ENCODE data around the gene PERP. TPM values are rescaled to one million over a fixed set of nuclear protein-coding genes. Genes with fewer than 3 reads are reported as not detected.

PERP gene
- total and polyA plus RNA-seq, 2 donors (not counting 1 experiment from before 2014, with no cell fraction given), result 39.3 to 85.4 TPM

DNA sequence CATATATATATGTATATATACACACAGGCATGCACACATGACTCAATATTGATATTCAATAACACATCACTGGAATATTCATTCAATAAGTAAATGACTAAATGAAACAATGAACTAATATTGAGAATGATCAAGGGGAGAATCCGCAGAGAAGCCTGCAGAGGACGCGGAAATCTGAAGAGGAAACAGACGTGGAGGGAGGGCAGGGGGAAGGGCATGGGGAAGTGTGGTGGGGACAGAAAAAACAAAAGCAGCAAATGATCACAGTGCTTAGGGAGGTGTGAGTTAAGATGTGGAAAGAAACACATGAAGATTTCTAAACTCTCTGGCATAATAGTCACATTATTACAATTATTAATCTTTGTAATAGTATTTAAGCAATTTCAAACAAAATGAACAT lies 14.5 kb downstream of the PERP start:
- Histone ChIP-seq H3K79me2 (ENCODE audit: control insufficient read depth, insufficient read depth, low read length) (peaks cover 2% of the 10 kb centered on the region), H3K4me3 (replicated peaks in 1 of 4; ENCODE audit: control extremely low read depth in 1 of 4, insufficient read depth in 1 of 4, low read depth in 3 of 4, low read length in 4 of 4) (no peak overlapping the region), H3K4me1 (ENCODE audit: control insufficient read depth, extremely low read depth, insufficient read depth, low read length) (peaks cover 4% of the 10 kb centered on the region), H4K20me1 (ENCODE audit: control insufficient read depth, extremely low read depth, insufficient read depth, low read length) (no peaks in the 10 kb centered on the region), H3K36me3 (ENCODE audit: control insufficient read depth, insufficient read depth, low read length) (peaks cover 9% of the 10 kb centered on the region), H3K9ac (ENCODE audit: insufficient read depth, low read length) (no peak overlapping the region), H3K9me3 (ENCODE audit: control insufficient read depth, insufficient read depth, low read depth, low read length) (no peaks in the 10 kb centered on the region), H3K4me2 (ENCODE audit: extremely low read depth, insufficient read depth, low read length) (no peak overlapping the region), H3K27me3 (ENCODE audit: control insufficient read depth, insufficient read depth, low read length) (no peaks in the 10 kb centered on the region), H2AFZ (ENCODE audit: low read length) (no peak overlapping the region), H3K27ac (ENCODE audit: insufficient read depth, low read length) (no peak overlapping the region)
- no peak for DNase-seq (ENCODE audit: low read depth in 2 of 2)
- no peak for TF ChIP-seq EZH2 (IDR thresholded peaks at IDR 0.05; ENCODE audit: low read length, missing control alignments)
- TF ChIP-seq, protein P1, sequence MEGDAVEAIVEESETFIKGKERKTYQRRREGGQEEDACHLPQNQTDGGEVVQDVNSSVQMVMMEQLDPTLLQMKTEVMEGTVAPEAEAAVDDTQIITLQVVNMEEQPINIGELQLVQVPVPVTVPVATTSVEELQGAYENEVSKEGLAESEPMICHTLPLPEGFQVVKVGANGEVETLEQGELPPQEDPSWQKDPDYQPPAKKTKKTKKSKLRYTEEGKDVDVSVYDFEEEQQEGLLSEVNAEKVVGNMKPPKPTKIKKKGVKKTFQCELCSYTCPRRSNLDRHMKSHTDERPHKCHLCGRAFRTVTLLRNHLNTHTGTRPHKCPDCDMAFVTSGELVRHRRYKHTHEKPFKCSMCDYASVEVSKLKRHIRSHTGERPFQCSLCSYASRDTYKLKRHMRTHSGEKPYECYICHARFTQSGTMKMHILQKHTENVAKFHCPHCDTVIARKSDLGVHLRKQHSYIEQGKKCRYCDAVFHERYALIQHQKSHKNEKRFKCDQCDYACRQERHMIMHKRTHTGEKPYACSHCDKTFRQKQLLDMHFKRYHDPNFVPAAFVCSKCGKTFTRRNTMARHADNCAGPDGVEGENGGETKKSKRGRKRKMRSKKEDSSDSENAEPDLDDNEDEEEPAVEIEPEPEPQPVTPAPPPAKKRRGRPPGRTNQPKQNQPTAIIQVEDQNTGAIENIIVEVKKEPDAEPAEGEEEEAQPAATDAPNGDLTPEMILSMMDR (conservative IDR thresholded peaks at IDR 0.05 in 1 of 2, IDR thresholded peaks at IDR 0.05 in 1 of 2; ENCODE audit: low read depth in 1 of 2, low read length in 2 of 2), result no peak

DNA sequence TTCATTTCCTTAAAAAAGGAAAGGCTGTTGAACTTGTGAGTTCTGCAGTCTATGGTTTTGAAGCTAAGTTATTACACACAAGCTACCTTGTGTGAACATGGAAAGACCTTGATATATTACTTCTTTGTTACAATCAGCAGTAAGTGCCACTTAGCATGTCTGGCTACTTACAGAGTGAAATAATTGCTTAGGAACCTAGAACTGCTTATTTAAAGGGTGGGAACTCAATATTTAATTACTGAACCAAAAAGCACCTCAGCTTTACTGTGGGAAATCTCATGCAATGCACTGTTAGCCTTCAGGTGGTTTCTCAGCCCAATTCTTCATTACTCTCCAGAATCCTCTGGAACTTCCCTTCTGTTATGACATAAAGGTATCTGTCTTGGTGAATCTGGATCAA lies 17.9 kb downstream of the PERP start:
- no peak for TF ChIP-seq EZH2 (IDR thresholded peaks at IDR 0.05; ENCODE audit: low read length, missing control alignments)
- TF ChIP-seq, protein P1 (conservative IDR thresholded peaks at IDR 0.05 in 1 of 2, IDR thresholded peaks at IDR 0.05 in 1 of 2; ENCODE audit: low read depth in 1 of 2, low read length in 2 of 2), result no peak
- H3K79me2 ChIP-seq (ENCODE audit: control insufficient read depth, insufficient read depth, low read length), result no peaks in the 10 kb centered on the region
- no peak overlapping the region for H3K9ac ChIP-seq (ENCODE audit: insufficient read depth, low read length)

DNA sequence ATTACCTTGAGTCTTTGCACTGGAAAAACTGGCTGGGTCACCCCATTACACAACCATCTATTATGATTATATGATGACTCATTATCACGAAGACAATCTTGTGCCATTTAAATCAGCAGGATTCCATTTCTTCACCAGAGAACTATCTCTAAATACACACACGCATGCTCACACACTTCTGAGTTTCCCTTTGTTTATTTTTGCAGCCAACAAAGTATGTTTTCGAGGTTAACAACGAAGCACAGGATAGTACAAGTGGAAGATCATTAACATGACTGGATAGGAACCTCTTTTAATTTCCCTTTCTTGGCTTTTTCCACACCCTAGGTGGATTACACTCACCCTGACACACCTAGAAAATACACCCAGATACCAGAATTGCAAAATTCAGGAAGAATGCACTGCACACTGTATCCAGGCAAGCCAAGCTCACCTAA lies 18.9 kb downstream of the PERP start:
- peaks cover 1% of the 10 kb centered on the region for H3K36me3 ChIP-seq (ENCODE audit: control insufficient read depth, insufficient read depth, low read length)
- H3K79me2 ChIP-seq (ENCODE audit: control insufficient read depth, insufficient read depth, low read length), result no peaks in the 10 kb centered on the region
- no peak overlapping the region for H2AFZ ChIP-seq (ENCODE audit: low read length)
- no peaks in the 10 kb centered on the region for H4K20me1 ChIP-seq (ENCODE audit: control insufficient read depth, extremely low read depth, insufficient read depth, low read length)
- no peaks in the 10 kb centered on the region for H3K27me3 ChIP-seq (ENCODE audit: control insufficient read depth, insufficient read depth, low read length)
- no peak for TF ChIP-seq EZH2 (IDR thresholded peaks at IDR 0.05; ENCODE audit: low read length, missing control alignments)
- TF ChIP-seq, protein P1 (conservative IDR thresholded peaks at IDR 0.05 in 1 of 2, IDR thresholded peaks at IDR 0.05 in 1 of 2; ENCODE audit: low read depth in 1 of 2, low read length in 2 of 2), result no peak
- peaks cover 8% of the 10 kb centered on the region for H3K4me1 ChIP-seq (ENCODE audit: control insufficient read depth, extremely low read depth, insufficient read depth, low read length)
- H3K27ac ChIP-seq (ENCODE audit: insufficient read depth, low read length), result peak overlapping the region; percentile 35
- H3K4me3 ChIP-seq (replicated peaks in 1 of 4; ENCODE audit: control extremely low read depth in 1 of 4, insufficient read depth in 1 of 4, low read depth in 3 of 4, low read length in 4 of 4), result peak overlapping the region in 2 of 4 experiments; percentile 15 to 26
- peak overlapping the region; percentile 64 for H3K4me2 ChIP-seq (ENCODE audit: extremely low read depth, insufficient read depth, low read length)
- H3K9ac ChIP-seq (ENCODE audit: insufficient read depth, low read length), result no peak overlapping the region
- DNase-seq (ENCODE audit: low read depth in 2 of 2), result peak; percentile 90 to 91
- no peaks in the 10 kb centered on the region for H3K9me3 ChIP-seq (ENCODE audit: control insufficient read depth, insufficient read depth, low read depth, low read length)

More for the DNA sequence above, 17.9 kb downstream of the PERP start:
- Histone ChIP-seq H3K27ac (ENCODE audit: insufficient read depth, low read length) (no peak overlapping the region), H3K27me3 (ENCODE audit: control insufficient read depth, insufficient read depth, low read length) (no peaks in the 10 kb centered on the region), H3K9me3 (ENCODE audit: control insufficient read depth, insufficient read depth, low read depth, low read length) (no peaks in the 10 kb centered on the region), H3K4me1 (ENCODE audit: control insufficient read depth, extremely low read depth, insufficient read depth, low read length) (peaks cover 8% of the 10 kb centered on the region), H3K4me2 (ENCODE audit: extremely low read depth, insufficient read depth, low read length) (no peak overlapping the region), H2AFZ (ENCODE audit: low read length) (no peak overlapping the region), H4K20me1 (ENCODE audit: control insufficient read depth, extremely low read depth, insufficient read depth, low read length) (no peaks in the 10 kb centered on the region), H3K36me3 (ENCODE audit: control insufficient read depth, insufficient read depth, low read length) (peaks cover 1% of the 10 kb centered on the region), H3K4me3 (replicated peaks in 1 of 4; ENCODE audit: control extremely low read depth in 1 of 4, insufficient read depth in 1 of 4, low read depth in 3 of 4, low read length in 4 of 4) (no peak overlapping the region)
- DNase-seq (ENCODE audit: low read depth in 2 of 2), result no peak
